Activated naive CD4-positive, alpha-beta T cell treated with anti-CD3 and anti-CD28 coated beads, Interleukin-2, amount 50 U/mL, for 16 hours (primary cell): ENCODE results near the gene NEK11.

ENCODE experiments used
- DNase-seq: peaks from one replicate; pipeline ENCODE4 v3.0.0-alpha.2; 2020

Gene NEK11

DNA sequence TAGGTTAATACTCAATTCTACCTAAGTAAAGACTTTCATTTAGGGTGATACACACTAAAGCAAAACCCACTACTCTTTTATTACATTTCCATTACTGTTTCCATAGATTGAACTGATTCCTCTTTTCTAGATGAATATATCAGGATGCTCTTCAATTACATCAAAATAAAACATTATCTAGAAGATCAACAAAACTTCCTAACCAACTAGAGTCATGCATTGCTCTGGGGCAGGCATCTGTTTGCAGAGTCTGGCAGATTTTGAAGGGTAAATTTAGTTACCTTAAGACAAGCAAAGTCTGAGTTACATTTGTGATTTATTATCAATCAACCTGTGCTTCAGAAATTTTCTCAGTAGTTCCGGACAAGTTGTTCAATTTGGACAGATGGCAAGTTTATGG lies 117.1 kb downstream of the NEK11 start:
- DNase-seq, result no peak

DNA sequence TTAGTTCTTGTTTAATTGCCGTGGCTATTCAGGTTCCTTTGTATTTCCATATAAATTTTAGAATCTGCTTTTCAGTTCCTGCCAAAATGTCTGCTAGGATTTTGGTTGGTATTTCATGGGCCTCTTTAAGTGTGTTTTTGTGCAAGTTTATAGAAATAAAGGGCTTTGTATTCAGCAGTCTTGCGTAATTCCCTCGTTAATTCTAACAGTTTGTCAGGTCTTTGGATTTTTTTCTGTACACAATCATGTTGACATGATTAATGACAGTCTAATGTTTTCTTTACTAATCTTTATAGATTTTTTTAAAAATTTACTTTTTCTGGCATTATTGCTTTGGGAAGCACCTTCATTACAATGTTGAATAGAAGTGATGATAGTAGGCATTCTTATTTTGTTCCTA lies 120.9 kb downstream of the NEK11 start:
- DNase-seq, result no peak

DNA sequence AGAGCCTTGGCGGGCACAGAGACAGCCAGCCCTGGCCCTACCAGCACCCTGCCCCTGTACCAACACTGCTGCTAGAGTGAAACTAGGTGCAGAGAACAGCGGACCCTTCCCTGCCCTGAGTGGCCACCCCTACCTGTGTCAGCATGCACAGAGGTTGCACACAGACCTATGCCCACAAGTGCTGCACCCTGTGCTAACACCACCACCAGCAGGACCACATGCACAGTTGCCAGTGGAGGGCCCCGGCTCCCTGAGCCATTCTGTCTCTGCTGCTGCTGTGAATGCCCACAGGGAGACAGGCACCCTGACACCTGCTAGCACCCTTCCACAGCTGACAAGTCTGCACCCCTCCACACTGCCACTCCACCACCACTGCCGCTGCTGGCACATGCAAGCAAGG lies 131.8 kb downstream of the NEK11 start:
- no peak for DNase-seq

DNA sequence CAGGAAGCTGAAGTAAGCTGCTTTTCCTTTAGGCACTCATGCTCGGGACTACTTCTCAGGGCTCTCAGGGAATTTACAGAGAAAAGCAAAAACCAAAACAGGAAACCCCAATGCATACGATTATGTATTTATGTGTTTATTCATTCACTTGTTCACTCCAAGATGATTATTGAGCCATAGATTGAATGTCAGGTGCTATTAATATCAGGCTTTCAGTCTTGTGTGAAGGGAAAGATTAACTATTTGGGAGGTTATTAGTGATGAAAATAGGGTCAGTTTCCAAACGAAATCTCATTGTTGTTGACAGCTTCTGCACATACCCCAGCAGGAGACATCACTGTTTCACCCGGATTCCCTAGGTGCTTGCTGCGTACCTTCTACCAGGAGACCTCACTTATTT lies 135.8 kb downstream of the NEK11 start:
- DNase-seq, result no peak

DNA sequence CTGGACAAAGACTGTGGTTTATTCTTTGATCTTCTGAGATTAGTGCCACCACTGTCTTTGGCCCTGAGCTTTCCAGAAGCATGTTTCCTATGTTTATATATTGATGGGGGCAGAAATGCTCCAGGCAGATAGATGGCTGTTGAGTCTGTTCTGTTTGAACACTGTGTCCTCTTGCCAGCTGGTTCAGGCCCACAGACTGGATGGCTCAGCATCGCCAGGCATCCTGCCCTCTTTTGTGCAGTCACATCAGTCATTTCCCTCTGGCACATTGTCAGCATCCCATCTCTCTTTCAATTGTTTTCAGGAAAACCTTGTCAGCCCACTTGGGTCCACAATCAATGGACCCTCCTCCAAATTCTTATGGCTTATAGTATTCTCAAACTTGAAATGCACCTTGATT lies 141.2 kb downstream of the NEK11 start:
- no peak for DNase-seq

DNA sequence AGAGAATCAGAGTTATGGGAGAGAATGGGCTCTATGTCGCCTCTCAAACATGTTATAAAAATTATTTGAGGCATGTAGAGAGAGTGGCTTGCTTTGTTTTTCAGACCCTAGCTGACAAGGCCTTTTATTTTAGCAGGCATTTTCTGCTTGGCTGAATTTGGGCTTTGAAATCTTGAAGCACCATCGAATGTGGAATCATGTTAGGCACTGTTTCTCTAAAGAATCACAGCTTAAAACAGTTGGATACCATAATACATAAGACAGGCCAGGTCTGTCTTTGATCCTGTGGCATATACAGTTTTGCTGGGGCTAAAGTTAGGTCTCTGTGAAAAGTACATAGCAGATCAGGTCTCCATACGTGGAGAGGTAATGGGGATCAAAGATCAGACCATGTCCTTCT lies 142.7 kb downstream of the NEK11 start:
- DNase-seq, result no peak

DNA sequence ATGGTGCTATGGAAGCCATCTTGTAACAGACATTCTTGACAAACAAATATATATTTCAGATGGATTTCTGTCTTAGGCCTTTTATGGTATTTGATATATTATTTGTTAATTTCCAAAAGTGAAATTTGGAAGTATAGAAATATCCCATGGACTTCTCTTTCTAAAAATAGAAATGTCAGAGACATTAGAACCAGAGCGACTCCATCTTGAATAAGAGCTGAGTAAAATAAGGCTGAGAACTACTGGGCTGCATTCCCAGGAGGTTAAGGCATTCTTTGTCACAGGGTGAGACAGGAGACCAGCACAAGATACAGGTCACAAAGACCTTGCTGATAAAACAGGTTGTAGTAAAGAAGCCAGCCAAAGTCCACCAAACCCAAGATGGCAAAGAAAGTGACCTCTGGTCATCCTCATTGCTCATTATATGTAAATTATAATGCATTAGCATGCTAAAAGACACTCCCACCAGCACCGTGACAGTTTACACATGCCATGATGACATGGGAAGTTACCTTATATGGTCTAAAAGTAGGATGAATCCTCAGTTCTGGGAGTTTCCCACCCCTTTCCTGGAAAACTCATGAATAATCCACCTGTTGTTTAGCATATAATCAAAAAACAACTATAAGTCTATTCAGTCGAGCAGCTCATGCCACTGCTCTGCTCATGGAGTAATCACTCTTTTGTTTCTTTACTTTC lies 146.0 kb downstream of the NEK11 start:
- no peak for DNase-seq

DNA sequence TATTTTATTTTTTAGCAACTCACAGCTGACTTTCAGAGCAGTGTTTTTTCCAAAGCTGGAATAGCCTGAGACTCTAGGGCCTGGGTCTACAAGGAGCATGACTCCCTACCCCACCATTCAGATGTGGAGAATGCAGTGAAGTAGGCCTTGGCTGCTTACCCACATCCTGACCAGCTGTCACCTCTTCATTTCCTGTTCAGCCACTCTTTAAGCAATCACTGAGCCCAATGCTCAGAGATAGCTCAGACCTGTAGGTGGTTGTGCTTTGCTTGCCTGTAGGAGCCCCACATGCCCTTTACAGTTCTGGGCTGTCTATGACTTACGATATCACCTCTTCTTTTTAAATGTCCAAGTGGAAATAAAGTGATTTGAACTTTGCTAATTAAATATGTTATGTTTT lies 148.1 kb downstream of the NEK11 start:
- no peak for DNase-seq

DNA sequence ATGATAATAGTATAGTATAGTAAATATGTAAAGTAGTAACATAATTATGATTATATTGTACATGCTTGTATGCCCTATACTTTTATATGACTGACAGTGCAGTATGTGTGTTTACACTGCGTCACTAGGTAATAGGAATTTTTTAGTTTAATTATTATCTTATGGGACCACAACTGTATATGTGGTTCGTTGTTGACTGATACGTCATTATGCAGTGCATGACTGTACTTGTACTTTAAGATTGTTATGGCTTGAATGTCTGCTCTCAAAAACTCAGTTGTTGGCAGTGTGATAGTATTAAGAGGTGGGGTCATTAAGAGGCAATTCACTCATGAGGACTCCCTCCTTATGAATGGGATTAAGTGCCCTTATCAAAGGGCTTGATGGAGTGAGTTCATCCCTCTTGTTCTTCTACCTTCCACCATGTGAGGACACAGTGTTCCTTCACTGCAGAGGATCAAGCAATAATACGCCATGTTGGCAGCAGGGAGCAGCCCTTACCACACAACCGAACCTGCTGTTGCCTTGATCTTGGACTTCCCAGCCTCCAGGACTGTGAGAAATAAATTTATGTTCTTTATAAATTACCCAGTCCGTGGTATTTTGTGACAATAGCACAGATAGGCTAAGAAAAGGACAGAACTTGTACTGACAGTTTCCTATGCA lies 152.2 kb downstream of the NEK11 start:
- no peak for DNase-seq

DNA sequence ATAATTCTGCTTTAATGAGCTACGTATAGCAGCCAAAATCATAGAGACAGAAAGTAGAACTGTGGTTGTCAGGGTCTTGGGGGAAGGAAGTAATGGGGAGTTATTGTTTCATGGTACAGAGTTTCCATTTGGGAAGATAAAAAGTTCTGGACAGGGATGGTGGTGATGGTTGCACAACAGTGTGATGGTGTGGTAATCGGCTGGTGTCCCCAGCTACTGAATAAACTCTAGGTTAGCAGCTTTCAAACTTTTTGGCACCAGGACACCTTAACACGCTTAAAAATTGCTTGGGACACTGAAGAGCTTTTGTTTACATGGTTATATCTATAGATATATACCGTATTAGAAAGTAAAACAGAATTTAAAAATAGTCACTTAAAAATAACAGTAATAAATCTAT lies 166.0 kb downstream of the NEK11 start:
- no peak for DNase-seq

DNA sequence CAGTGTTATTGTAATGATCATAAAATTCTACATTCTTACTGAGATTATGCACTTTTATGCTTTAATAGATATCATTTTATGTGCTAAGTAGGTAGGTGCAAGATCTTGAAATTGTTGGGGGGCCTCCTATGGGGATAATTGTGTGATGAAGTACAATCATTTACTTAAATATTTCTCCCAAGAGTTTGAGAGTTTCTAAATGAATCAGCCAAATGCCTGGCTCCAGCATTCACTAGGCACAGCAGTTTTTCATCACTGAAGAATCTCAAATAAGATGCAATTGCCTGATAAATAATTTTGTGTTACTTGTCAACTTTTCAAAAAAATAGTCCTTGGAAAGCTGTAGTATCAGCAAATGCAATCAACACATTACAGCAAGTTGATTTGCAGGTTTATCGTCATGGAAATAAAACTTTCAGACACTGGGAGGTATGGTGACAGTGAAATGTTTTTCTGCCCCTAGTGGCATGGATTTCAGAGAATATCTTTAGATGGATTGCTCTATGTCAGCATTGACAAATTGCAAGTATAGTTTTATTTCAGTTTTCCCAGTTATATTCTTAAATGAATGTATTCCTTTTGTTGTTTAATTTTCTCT lies 167.1 kb downstream of the NEK11 start:
- no peak for DNase-seq

DNA sequence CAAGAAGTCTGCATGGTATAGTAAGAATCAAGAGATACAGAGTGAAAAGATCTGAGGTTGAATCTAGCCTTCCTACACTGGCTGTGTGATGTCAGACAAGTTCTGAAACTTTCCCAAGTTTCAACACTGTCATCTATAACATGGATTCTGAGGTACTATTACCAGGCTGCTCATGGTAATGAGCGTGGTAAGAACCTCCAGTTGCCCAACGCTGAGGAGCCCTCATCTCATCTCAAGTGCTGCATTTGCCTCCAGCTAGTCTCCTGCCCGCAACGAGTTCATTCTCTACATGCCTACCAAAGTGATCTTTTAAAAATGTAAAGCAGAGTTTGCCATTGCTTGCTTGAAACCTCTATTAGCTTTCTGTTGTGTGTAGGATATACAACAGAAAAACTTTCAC lies 168.1 kb downstream of the NEK11 start:
- no peak for DNase-seq

DNA sequence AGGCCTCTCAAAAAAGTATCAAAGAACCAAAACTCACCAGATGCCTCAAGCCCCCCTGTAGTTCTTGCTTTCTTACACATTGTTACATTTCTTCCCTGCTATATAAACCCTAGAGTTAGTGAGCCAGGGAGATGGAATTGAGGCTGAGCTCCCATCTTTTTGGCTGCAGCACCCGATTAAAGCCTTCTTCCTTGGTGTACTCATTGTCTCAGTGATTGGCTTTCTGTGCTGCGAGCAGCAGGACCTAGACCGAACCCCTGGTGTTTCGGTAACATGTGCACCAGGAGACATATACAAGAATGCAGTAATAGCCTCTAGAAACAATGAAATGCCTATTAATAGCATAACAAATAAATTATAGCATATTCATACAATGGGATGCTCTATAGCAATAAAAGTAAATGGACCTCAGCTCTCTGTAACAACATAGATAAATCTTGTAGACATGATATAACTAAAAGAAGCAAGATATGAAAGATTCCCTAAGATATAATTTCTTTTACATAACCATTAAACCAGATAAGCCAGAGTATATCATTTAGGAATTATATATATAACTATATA lies 174.0 kb downstream of the NEK11 start:
- no peak for DNase-seq

DNA sequence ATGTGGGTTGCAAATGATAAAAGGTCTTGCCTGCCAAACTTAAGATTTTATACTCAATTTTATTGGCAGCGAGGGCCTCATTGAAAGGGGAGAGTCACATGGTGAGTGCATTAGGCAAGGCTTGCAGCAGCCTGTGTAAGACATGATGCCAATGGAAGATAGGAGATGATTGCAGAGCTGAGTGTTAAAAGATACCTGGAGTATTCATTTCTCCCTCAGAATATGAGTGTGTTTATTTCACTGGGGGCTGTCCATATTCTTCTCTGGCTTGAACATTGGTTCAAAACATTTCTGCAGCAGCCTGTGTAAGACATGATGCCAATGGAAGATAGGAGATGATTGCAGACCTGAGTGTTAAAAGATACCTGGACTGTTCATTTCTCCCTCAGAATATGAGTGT lies 189.7 kb downstream of the NEK11 start:
- no peak for DNase-seq

DNA sequence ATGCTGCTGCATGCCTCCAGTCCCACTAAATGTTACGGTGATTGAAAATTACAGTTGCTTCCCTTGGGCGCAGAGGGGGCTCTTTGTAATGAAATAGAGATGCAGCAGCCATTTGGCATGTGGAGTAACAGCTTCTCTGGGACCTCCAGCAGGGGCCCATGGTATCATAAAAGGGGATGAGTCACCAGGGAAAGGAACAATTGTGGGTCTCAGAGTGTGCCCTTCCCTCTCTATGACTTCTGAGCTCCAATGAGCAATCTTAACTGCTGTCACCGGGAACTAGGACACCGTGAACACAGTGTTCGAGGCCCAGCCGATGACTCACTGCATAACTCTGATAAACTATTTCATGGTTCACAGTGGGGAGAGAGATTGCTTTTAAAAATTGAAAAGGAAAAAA lies 190.1 kb downstream of the NEK11 start:
- DNase-seq, result no peak

DNA sequence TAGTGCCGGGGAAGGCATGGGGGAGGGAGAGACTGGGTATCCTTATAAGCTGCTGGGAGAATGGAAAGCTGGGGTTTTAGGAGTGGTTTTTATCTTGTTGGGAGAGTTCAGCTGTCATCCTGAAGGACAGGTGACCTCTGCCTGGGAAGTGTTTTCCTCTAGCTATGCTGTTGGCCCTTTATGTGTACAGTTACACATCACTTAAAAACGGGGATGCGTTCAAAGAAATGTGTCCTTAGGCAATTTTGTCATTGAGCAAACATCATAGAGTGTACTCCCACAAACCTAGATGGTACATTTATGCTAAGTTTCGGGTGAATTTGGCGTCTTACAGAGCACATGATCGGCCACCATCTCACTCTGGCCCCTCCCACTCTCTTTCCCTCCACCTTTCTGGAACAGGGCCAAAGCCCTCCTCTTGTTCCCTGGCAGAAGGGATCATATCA lies 190.6 kb downstream of the NEK11 start:
- no peak for DNase-seq

DNA sequence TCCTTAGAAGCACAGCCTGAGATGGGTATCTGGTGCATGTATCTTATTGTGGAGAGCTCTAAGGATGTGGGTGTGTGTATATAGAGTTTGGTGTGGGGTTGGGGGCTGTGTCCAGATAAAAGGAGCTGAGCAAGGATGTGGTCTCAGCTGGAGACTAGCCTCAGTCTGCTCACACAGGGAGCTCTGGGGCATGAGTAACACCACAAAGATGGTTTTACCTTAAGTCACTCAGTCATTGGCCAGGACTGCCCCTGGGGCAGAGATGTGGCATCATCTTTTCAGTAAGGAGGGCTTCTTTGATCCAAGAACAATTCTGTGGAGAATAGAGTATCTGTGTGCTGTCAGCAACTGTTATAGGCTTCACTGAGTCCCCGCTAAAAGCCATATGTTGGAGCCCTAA lies 191.5 kb downstream of the NEK11 start:
- DNase-seq, result no peak

DNA sequence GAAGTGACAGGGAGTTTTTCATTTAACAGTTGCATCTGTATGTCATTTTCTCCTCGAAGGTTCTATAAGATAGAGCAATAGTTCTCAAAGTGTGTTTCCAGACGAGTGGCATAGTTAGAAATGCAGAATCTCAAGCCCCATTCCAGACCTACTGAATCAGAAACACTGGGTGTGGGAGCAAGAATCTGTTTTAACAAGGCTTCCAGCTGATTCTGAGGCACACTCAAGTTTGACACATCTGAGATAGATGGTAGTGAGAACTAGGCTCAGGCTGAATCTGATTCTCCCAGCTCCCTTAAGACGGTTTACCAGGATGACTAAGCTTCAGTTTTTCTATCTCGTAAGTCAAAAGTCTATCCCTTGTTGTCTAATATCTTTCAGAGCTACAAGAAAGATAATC lies 195.1 kb downstream of the NEK11 start:
- no peak for DNase-seq

DNA sequence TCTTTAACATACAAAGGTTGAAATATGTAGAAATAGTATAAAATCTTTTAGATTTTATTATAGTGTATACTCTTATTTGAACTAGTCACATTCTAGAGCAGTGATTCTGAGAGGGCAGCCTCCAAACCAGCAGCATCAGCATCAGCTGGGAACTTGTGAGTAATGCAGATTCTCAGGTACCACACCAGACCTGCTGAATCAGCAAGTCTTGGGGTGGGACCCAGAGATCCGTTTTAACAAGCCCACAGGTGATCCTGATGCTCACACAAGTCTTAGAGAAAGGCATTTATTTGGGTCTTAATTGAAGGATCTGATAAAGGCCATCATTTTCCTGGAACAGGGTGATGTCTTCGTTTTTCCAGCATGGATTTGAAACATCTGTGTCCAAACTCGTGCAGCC lies 195.9 kb downstream of the NEK11 start:
- no peak for DNase-seq

DNA sequence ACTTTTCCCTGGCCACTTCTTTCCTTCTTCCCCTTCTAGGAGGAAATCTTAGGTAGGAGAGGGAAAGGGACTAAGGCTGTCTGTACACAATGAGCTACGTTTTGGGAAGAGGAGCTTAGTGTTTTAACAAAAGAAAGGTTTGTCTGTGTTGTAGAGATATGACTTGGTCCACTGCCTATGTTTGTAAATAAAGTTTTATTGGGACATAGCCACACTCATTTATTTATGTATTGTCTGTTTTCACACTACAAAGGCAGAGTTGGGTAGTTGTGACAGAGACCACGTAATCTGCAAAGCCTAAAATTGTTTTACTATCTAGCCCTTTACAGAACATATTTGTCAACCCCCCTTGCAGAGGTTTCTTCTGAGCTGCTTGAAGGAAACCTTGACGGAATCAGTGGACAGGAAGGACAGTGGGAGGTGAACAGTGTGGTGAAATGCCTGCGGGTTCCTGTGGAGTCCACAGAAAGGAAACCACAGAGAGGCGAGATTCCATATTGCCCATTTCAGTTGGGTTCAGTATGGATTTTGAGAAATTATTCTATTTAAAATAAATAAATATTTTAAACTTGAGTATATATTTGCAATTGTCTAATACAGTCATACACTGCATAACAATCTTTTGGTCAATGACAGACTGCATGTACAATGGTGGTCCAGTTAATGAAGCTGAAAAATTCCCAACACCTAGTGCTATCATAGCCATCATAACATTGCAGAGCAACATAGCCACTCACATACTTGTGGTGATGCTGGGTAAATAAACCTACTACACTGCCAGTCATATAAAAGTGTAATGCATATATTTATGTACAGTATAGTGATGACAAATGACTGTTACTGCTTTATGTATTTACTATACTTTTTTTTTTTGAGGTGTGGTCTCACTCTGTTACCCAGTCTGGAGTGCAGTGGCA lies 197.0 kb downstream of the NEK11 start:
- DNase-seq, result no peak

DNA sequence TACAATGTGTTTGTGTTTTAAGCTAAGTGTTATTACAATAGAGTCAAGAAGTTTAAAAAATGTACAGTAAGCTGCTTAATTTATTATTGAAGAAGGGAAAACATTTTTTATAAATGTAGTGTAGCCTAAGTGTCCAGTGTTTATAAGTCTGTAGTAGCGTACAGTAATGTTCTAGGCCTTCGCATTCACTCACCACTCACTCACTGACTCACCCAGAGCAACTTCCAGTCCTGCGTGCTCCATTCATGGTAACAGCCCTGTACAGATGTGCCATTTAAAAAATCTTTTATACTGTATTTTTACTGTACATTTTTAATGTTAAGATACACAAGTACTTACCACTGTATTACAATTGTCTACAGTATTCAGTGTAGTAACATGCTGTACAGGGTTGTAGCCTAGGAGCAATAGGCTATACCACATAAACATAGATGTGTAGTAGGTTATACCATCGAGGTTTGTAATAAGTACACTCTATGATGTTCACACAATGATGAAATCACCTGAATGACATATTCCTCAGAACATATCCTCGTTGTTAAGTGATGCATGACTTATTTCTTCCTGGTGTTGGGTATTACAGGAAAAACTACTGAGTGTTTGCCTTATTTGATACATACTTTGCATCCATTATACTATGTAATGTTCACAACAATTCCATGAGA lies 198.3 kb downstream of the NEK11 start:
- DNase-seq, result no peak

DNA sequence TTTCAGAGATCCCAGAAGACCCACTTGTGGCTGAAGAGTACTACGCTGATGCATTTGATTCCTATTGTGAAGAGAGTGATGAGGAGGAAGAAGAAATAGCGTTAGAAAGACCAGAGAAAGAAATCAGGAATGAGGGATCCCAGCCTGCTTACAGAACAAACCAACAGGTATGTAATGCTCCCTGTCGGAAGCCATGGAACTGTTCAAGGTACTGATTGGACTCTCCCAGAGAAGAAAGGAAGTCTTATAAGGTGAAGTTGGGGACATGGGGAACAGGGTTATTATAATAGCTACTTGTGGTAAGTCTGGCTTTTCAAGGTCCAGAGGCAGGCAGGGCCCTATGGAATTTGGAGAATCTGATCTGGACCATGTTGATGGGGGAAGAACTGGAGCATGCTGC lies 201.8 kb downstream of the NEK11 start:
- DNase-seq, result no peak
